HG02610 (cell line): ENCODE results near the gene SERPINF2.
"Not testable (repeated sequence)": the region's sequence is repeated elsewhere in the genome, so short reads cannot be mapped to it uniquely, and the experiment has no call there.

Source experiments
- ATAC-seq: cut with Tn5 transposase; IDR thresholded peaks from one replicate; pipeline ENCODE4 v1.9.1; 2021; ENCODE audit warnings: mild to moderate bottlenecking, moderate library complexity; ENCODE audit not compliant: unreplicated experiment

SERPINF2 gene

GRCh38 chr17:1742371-1743087, at the start of gene SERPINF2:
SERPINF2 (plus strand) TSS chr17:1742871; CDS start chr17:1744996, 2,125 bp downstream.
- ATAC-seq, result no peak

GRCh38 chr17:1693339-1693738, 49.3 kb upstream of the SERPINF2 start:
- no peak for ATAC-seq

GRCh38 chr17:1695365-1695764, 47.3 kb upstream of the SERPINF2 start:
- no peak for ATAC-seq

DNA sequence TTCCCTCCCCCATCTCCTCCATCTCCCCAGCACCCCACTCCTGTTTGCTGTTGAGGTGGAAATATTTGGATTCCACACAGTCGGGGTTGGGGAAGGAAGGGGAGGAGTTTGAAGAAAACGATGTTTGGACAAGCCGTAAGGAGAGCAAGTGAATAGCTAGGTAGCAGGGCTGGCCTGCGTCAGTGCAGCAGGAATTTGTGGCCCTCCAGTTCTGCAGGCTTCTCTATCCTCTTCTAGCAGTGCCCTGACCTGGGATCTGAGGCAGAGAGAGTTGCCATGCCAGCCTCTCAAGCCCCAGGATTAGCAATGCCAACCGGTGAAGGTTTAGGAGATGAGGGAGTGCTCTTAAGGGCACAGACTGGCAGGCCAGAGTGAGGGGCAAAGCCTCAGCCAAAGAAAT, 45.0 kb upstream of the SERPINF2 start:
- ATAC-seq, result no peak

GRCh38 chr17:1699891-1700290, 42.8 kb upstream of the SERPINF2 start:
- not testable (repeated sequence) for ATAC-seq

GRCh38 chr17:1703063-1703462, 39.6 kb upstream of the SERPINF2 start:
- no peak for ATAC-seq

DNA sequence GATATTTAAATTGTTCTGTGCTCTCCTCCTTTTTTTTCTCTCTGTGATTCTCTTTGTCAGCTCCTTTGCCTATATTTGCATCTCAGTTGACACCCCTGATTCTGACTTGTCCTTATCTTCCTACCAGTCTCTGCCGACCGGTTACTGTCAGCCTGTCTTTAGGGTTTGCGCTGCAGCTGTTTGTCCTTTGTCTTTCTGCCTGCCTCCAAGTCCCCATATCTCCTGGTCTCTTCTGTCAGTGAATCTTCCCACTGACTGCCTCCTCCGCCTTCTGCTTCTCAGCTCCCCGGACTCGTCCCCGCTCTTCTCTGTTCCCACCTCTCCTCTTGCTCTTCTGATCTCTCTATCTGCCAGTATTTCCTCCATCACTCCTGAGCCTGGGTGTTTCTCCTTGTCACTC, 37.7 kb upstream of the SERPINF2 start:
- ATAC-seq, result no peak

DNA sequence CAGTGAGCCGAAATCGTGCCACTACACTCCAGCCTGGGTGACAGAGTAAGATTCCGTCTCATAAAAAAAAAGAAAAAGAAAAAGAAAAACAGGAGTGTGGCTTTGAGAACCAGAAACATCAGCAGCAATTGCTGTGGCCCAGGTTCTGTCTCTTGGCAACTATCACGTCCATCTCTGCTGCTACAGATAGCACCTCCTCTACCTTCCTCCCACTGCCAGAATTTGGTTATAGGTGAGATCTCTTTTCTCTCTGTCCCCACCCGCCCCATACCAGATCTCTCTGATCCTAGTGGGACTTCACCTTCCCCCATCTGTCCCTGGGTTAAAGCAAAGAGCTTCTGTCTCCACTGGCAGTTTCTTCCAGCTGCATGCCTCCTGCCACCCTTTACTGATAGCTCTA, 35.6 kb upstream of the SERPINF2 start:
- ATAC-seq, result no peak

DNA sequence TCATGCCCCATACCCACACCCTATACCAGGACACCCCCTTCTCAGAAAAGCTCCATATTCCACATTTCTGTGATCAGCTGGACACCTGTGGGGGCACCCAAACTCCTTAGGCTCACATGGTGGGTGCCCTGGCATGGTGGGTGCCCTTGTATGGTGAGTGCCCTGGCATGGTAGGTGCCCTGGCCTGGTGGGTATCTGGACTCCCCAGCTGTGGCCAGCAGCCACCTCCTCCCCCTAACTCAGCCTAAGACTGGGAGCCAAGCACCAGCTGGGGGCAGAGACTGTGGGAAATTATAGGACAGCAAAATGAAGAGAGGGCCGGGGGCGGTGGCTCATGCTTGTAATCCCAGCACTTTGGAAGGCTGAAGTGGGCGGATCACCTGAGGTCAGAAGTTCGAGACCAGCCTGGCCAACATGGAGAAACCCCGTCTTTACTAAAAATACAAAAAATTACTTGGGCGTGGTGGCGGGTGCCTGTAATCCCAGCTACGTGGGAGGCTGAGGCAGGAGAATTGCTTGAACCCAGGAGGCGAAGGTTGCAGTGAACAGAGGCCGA, 33.8 kb upstream of the SERPINF2 start:
- not testable (repeated sequence) for ATAC-seq

- ATAC-seq, result no peak
These were observed 33.2 kb upstream of the SERPINF2 start for GRCh38 chr17:1709403-1709951.

DNA sequence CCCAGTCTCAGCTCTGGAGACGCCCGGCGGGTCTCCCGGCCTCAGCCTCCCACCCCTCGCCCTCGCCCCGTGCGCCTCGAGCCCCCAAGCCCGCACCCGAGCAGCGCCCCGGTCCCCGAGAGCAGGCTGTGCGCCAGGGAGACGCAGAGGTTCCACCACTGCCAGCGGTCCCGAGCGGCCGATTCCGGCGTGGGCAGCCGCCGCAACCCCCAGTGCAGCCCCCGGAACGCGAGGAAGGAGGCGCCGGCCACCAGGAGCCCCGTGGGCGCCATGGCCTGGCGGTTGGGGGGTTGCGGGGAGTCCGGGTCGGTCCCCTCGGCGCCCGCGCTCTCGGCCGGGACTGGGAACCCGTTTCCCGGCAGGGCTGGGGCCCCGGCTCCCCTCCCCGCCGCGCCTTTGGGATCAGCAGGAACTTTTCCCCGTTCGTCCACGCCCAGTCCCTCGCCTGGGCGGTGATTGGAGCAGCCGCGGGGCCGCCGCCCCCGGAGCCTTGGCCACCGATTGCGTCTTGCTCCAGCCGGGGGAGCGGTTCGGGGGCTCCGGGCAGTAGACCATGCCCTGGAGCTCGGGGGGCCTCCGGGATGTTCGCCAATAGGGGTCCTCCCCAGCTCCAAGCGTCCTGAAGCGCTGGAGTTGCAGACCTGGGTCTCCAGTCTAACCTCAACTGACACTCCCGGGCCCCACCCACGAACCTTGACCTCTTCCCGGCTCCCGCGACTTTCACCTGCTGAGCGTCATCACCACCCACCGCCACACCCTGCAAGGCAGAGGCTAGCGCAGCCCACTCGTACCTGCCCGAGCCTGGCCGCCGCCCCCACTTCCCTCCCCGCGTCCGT, 32.5 kb upstream of the SERPINF2 start, which contains the start of gene TLCD2:
TSS of gene TLCD2 (minus strand) at position 407 of the 836 bp plus-strand sequence. CDS start at position 272, 135 bp downstream.
- ATAC-seq, result no peak

GRCh38 chr17:1710807-1711553, 31.7 kb upstream of the SERPINF2 start:
- ATAC-seq, result no peak

DNA sequence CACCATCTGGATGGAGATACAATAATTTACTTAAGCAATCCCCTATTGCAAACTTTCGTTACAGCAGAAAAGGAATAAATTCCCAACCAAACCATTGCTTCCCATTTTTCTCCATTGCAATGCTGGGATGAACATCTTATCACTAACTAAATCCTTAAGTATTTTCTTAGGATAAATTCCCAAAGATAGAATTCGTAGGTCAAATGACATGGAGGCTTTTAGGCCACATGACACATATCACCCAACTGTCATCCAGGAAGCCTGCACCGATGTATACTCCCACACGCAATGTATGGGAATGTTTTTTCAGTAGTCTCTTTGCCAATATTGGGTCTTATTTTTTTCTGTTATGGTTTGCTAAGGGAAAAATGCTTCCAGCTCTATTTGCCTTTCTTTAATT, 30.9 kb upstream of the SERPINF2 start:
- ATAC-seq, result no peak

- no peak for ATAC-seq
These were observed 30.4 kb upstream of the SERPINF2 start for GRCh38 chr17:1712271-1712670.

DNA sequence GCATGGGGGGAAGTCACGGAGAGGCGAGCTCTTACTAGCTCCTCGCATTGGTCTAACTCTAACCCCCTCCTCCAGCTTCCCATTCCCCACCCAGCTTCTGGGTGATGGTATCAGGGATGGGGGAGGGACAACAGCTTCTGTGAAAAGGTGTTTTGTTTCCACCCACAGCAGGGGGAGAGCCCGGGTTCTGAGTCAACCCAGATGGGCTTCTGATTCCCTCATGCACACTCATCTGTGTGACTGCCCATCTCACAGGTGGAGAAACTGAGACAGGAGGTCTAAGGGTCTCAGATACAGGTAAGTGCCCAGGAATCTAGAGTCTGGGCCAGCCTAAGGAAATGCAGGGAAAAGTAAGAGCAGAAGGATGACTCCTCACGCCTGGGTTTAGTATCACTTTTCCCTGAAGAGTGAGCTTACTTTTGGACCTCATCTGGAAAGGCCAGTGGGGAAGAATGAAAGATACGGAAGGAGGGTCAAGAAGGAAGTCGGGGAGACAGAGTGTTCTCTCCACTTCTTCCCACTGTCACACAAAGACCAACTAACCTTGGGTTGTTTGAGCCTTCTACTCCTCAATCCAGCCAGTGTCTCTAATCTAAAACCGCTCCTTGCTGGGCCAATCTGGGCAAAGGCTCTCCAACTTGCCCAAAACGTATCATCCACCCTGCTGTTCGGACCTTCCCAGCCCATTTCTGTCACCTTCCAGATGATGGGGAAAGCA, 29.4 kb upstream of the SERPINF2 start:
- ATAC-seq, result no peak

- ATAC-seq, result no peak
These were observed 28.7 kb upstream of the SERPINF2 start for GRCh38 chr17:1713878-1714426.

DNA sequence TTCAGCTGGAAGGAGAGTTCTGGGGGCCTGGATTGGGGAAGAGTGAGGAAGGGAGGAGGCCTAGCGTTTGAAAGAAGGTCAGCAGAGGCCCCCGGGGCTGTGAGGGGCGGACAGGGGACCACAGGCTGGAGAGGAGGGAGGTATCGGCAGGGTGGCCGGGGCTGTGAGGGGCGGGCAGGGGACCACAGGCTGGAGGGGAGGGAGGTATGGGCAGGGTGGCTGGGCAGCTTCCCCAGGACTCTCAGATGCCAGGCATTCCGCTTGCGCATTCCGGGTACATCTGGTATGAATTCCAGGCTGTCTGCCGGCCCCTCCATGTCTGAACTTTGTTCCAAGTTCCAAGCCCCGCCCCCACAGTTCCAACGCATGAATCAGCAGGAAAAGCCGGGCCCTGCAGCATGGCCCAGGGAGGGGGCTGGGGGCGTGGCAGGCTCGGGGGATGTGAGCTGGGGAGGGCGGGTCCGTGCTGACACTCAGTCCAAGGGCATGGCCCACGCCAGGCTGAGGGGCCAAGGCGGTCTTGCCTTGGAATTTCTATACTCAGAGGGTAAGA, 28.2 kb upstream of the SERPINF2 start:
- ATAC-seq, result no peak

DNA sequence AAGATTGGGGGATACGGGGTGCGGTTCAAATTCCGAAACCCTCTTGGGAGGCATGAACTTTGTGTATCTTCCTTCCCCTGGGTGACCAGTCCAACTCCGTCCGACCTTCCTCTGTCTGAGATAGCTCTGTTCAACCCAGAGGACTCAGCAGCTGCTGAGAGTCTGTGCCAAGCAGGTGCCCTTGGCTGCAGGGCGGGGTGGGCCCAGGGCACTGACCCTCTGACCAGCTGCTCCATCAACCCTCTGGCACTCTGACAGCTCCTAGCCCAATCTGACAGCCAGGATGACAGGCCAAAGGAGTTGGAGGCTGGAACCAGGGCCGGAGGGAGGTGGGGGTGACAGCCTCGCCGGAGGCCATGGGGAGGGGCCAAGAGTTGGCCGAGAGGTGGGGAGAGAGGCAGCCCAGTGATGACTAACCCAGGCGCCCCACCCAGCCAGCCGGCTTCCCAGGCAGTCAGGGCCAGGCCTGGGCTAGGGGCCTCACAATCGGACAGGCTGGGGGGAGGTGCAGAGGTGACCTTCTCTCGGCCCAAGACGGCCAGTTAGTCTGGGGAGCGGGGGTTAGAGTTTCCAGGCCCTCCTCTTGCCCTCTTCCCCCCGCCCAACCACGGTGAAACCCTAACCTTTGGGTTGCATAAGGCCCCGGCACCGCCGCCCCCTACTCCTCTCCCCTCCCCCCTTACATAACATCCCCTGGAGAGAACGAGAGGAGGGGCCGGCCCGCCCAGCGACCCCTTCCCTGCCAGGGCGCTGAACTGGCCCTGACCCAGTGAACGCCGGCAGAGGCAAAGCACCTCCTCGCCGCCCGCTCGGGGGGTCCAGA, 27.5 kb upstream of the SERPINF2 start:
- ATAC-seq, result no peak

- ATAC-seq, result no peak
These were observed 26.9 kb upstream of the SERPINF2 start for GRCh38 chr17:1715803-1716075.
